Muscle layer of colon (tissue), 2 donors: Measurements from ENCODE around the gene CA14.

Experiments used
- H3K27ac ChIP-seq: one replicate; pipeline ENCODE4 v1.7.0; 2013; ENCODE audit warnings: low read depth, mild to moderate bottlenecking, low read length, moderate library complexity
- H3K27me3 ChIP-seq, 2 donors: one replicate each; pipeline ENCODE4 v1.7.0; 2013; ENCODE audit warnings: low read length in 2 of 2, mild to moderate bottlenecking in 2 of 2; ENCODE audit not compliant: insufficient read depth in 2 of 2, control insufficient read depth in 1 of 2
- H3K36me3 ChIP-seq: one replicate; pipeline ENCODE4 v1.7.0; 2013; ENCODE audit warnings: mild to moderate bottlenecking, low read length; ENCODE audit not compliant: insufficient read depth
- H3K4me1 ChIP-seq: one replicate; pipeline ENCODE4 v1.7.0; 2013; ENCODE audit warnings: mild to moderate bottlenecking, low read length; ENCODE audit not compliant: insufficient read depth
- H3K4me3 ChIP-seq, 2 donors: one replicate each; pipeline ENCODE4 v1.7.0; 2013; ENCODE audit warnings: low read length in 2 of 2, low read depth in 1 of 2, mild to moderate bottlenecking in 1 of 2, moderate library complexity in 1 of 2
- H3K9ac ChIP-seq: one replicate; pipeline ENCODE4 v1.7.0; 2013; ENCODE audit warnings: low read length
- H3K9me3 ChIP-seq: one replicate; pipeline ENCODE4 v1.7.0; 2013; ENCODE audit warnings: mild to moderate bottlenecking, low read length
- donor health status: abdominal sarcoma.
- donor health status: Adenocarcinoma of cecum.

CA14 gene

DNA sequence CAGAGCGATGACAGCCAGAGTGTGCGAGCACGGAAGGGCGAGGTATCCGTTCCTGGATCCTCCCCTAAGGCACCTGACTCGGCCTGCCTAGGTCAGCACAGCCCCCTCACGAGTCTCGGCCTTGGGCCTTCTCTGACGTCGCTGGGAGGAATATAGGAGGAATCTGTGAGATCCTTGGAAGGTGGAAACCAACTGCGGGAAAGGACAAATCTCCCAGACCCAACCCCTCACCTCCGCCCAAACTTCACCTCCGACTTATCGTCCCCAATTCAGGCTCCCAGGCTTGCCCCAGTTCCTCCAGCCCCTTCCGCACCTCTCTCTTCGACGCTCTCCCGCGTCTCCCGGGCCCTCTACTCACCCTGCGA lies 10.7 kb downstream of the CA14 start:
- Histone ChIP-seq H3K4me3 (peak overlapping the region; percentile 92 to 100), H3K9ac (peak overlapping the region; percentile 95), H3K9me3 (no peaks in the 10 kb centered on the region), H3K36me3 (peaks cover 30% of the 10 kb centered on the region), H3K27ac (peak overlapping the region; percentile 98), H3K27me3 (no peaks in the 10 kb centered on the region), H3K4me1 (peaks cover 34% of the 10 kb centered on the region)

DNA sequence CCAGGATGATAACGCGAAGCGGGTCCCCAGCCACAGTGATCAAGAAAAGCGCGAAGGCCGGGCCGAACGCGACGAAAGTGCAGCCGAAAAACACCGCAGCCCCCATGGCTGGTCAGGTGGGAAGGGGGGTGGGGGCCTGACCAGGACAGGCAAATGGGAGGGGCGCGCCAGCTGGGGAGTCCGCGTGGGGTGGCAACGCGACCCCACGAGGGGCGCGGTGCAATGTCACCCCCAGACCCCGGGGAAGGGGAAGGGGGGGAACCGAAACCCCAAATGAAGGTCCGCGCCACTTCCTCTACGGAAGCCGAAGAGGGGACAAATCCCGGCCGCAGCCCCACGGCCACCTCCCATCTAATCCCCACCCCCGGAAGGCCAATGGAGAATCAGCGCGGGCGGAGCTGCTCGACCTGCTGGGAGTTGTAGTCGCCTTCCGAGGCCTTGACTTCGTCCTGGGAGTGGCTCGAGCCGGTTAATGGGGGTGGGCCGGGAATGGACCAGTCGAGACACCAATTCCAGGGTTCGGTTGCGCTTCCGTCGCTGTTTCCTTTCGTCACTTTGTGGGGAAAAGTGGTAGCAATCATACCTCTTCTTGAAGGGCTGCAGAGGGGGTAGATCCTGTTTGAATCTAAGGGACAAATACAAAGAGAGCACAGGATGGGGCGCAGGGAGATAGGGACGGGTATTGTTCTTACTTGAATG lies 11.3 kb downstream of the CA14 start, which contains the start of gene APH1A:
TSS of gene APH1A (minus strand) at position 312 of the 699 bp plus-strand sequence. CDS start at position 106, 206 bp downstream.
- Histone ChIP-seq H3K4me3 (peak within 1 kb of the TSS; percentile 92 to 100), H3K27ac (peak within 1 kb of the TSS; percentile 98), H3K27me3 (no peaks in the 10 kb centered on the region), H3K4me1 (peaks cover 40% of the 10 kb centered on the region), H3K9ac (peak within 1 kb of the TSS; percentile 95), H3K36me3 (peaks cover 30% of the 10 kb centered on the region), H3K9me3 (no peaks in the 10 kb centered on the region)

DNA sequence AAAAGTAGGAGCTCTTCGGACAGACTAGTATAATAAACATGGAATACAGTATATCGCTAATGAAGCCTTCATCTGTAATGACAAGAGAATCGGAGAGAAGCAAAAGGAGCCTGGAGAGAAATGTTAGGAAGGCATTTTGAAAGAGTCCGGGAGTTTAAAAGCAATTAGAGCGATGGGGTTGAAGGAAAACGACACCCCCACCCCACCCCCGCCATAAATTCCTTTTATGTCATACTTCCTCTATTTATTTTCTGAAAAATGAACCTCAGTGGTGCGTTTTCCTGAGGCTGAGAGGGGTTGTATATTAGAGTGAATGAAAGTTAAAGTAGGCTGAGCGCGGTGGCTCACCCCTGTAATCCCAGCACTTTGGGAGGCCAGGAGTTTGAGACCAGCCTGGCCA lies 11.9 kb downstream of the CA14 start:
- peaks cover 42% of the 10 kb centered on the region for H3K4me1 ChIP-seq
- H3K9ac ChIP-seq, result peak overlapping the region; percentile 46

DNA sequence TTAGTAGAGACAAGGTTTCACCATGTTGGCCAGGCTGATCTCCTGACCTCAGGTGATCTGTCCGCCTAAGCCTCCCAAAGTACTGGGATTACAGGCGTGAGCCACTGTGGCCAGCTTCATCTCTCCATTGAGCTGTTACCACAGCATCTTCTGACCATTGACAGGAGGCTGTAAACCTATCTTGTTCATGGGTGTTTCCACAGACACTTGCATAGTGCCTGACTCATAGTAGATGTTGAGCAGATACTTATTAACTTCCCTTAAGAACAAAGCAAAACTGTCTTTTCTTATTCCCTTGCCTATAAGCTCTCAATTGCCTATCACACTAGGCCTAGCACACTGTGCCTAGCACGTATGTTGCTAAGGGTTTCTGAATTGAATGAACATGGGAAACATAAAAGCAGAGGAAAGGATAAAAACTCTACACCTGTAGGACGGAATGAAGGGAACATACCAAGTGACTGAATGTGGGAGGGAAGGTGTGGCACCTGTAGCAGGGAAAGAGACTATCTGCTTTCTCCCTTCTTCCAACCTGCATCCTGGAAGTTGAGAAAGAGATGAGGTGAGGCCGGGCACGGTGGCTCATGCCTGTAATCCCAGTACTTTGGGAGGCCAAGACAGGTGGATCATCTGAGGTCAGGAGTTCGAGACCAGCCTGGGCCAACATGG lies 13.9 kb downstream of the CA14 start:
- no peak overlapping the region for H3K4me3 ChIP-seq
- peaks cover 13% of the 10 kb centered on the region for H3K36me3 ChIP-seq
- H3K27me3 ChIP-seq, result no peaks in the 10 kb centered on the region
- no peak overlapping the region for H3K27ac ChIP-seq
- H3K9me3 ChIP-seq, result no peaks in the 10 kb centered on the region
- peaks cover 42% of the 10 kb centered on the region for H3K4me1 ChIP-seq
- no peak overlapping the region for H3K9ac ChIP-seq

More for the DNA sequence above, 11.9 kb downstream of the CA14 start:
- Histone ChIP-seq H3K27me3 (no peaks in the 10 kb centered on the region), H3K9me3 (no peaks in the 10 kb centered on the region), H3K4me3 (peak overlapping the region; percentile 28 to 92), H3K36me3 (peaks cover 30% of the 10 kb centered on the region), H3K27ac (peak overlapping the region; percentile 76)

DNA sequence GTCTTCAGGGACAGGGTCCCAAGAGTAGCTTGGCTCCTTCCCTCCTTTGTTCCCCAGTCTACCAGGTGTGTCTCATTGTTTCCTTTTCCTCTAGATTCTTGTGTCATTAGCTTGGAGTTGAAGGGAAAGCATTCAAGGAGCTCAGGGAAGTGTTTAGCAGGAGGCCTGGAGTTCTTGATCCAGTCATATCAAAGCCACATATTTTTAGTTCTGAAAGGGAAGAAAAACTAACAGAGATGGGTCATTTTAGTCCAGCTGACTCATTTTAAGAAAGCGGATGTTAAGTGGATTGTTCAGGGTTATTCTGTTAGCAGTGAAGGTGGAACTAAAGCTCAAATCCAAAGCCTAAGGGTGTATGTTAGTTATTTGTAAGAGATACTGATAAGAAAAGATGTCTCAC lies 15.7 kb downstream of the CA14 start:
- Histone ChIP-seq H3K27ac (peak overlapping the region; percentile 12), H3K4me3 (peak overlapping the region; percentile 17 to 44), H3K27me3 (no peaks in the 10 kb centered on the region), H3K9ac (peak overlapping the region; percentile 8), H3K9me3 (no peaks in the 10 kb centered on the region), H3K4me1 (peaks cover 27% of the 10 kb centered on the region), H3K36me3 (peaks cover 4% of the 10 kb centered on the region)

DNA sequence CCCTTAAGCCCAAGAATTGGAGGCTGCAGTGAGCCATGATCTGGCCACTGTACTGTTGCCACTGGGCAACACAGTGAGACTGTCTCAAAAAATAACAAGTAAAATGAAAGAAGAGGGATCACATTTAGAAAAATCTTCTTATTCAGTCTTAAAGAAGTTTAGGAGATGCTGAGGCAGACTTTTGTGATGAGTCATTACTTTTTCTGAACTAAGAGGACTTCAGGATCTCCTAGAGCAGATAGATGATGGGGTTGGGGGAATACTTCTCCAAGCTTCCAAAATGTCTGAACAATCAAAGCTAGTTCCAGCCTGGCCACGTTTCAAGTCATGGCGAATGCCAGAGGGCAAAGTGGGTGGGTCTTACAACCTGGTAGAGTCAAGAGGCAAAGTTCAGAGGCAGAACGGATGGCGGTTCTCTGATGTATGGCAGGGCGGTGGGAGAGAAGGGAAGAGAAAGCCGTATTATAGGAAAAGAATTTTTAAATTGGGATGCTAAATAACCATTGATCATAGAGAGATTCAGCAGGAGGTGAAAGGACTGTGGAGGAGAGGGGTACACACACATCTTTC lies 22.6 kb downstream of the CA14 start:
- Histone ChIP-seq H3K27me3 (no peaks in the 10 kb centered on the region), H3K4me1 (peaks cover 18% of the 10 kb centered on the region), H3K36me3 (peaks cover 12% of the 10 kb centered on the region), H3K9me3 (no peaks in the 10 kb centered on the region), H3K9ac (no peak overlapping the region), H3K4me3 (no peak overlapping the region), H3K27ac (peak overlapping the region; percentile 99)

DNA sequence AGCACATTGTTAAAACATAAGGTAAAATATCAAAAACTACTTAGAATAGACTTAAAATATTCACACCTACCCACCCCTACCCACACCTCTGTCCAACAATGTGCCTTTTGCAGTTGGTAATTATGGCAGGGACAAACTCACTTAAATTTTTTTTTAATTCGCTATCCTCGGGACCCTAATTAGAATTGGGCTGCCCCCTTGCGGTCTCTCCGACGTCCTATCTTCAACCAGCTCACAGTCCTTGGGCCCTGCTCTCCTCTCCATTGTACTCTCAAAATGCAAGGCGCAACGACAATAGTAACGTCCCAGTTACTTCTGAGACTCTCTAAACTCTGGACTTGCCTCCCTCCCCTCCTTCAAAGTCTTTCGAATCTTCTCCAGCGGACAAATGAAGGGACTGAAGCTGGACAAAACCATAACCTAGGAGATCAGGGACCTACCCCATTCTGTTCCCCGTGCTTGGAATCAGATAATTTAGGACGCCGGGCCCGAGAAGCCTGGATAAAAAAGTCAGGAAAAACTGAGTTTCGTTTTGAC lies 23.7 kb downstream of the CA14 start:
- Histone ChIP-seq H3K9me3 (no peaks in the 10 kb centered on the region), H3K4me3 (peak overlapping the region; percentile 59 to 86), H3K4me1 (peaks cover 18% of the 10 kb centered on the region), H3K9ac (peak overlapping the region; percentile 74), H3K27me3 (no peaks in the 10 kb centered on the region), H3K36me3 (peaks cover 14% of the 10 kb centered on the region), H3K27ac (peak overlapping the region; percentile 99)

DNA sequence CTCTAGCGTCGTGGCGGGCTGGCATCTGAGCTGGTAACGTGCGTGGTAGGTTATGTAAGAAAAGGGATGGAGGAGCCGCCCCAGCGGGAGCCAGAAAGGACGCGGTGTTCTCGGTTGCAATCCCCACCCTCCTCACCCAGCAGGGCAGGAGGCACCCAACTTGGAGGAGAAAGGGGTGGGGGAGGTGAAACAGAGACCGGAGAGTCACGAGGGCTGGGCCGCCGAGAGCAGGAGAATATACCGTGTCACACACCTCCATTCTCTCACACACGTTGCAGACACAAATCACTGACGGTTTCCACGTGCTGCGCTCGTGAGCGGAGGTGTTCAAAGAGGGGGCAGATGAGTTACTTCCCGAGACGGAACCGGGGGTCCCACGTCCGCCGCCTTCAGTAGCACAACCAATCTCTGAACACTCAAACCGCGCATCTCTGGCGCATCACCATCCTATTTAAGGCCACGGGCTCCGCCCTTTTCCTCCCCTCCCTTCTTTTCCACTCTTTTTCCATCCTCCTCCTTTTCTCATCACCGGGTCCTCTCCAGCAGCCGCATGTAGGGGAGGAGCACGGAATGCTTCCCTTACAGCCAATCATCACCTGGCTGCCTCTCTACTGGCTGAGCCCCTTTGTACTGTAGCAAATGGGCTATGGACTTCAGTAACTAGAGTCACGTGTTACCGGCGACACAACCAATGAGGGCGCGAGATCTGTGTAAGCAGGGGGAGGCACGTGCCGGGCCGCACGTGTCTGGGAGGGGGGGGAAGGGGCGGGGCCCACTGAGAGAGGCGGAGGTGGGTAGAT lies 24.4 kb downstream of the CA14 start, which contains the start of gene CIART:
TSS of gene CIART (plus strand) at position 797 of the 800 bp plus-strand sequence. CDS start 714 bp downstream, outside the sequence.
- H3K9me3 ChIP-seq, result no peaks in the 10 kb centered on the region
- H3K9ac ChIP-seq, result peak within 1 kb of the TSS; percentile 80
- H3K27me3 ChIP-seq, result no peaks in the 10 kb centered on the region
- peak within 1 kb of the TSS; percentile 71 to 86 for H3K4me3 ChIP-seq
- H3K27ac ChIP-seq, result peak within 1 kb of the TSS; percentile 99
- peaks cover 18% of the 10 kb centered on the region for H3K4me1 ChIP-seq
- peaks cover 16% of the 10 kb centered on the region for H3K36me3 ChIP-seq

DNA sequence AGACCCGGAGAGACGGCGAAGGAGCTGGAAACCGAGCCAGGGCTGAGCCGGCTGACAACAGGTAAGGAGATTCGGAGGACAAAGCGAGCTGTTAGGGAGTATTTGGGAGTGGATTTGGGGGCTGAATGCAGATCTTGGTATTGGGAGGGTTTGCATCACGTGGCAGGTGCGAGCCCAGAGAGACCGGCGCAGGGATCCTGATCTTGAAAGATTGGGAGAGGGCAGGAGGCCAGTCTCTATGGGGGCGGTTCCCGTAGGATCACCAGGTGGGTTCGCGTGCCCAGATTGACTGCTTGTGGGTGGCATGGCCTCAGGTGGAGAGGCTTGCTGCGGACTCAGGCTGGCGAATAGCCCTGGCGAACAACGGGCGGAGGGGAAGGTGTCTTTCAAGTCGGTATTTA lies 25.0 kb downstream of the CA14 start:
- peak overlapping the region; percentile 71 to 86 for H3K4me3 ChIP-seq
- peaks cover 16% of the 10 kb centered on the region for H3K36me3 ChIP-seq
- no peaks in the 10 kb centered on the region for H3K27me3 ChIP-seq
- H3K9ac ChIP-seq, result peak overlapping the region; percentile 80
- peak overlapping the region; percentile 92 for H3K27ac ChIP-seq
- H3K4me1 ChIP-seq, result peaks cover 18% of the 10 kb centered on the region
- H3K9me3 ChIP-seq, result no peaks in the 10 kb centered on the region

DNA sequence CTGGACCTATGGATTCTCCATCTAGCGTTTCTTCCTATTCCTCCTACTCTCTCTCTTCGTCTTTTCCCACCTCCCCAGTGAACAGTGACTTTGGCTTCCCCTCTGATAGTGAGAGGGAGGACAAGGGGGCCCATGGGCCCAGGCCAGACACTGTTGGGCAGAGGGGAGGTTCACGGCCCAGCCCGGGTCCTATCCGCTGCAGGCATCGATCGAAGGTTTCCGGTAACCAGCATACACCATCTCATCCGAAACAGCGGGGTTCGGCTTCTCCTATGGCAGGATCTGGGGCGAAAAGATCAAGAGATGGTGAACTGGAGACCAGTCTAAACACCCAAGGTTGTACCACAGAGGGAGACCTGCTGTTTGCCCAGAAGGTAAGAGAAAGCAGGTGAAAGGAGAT lies 25.7 kb downstream of the CA14 start:
- no peaks in the 10 kb centered on the region for H3K27me3 ChIP-seq
- peak overlapping the region; percentile 92 for H3K27ac ChIP-seq
- peaks cover 18% of the 10 kb centered on the region for H3K4me1 ChIP-seq
- H3K4me3 ChIP-seq, result peak overlapping the region; percentile 71 to 86
- H3K36me3 ChIP-seq, result peaks cover 16% of the 10 kb centered on the region
- H3K9me3 ChIP-seq, result no peaks in the 10 kb centered on the region
- peak overlapping the region; percentile 80 for H3K9ac ChIP-seq

DNA sequence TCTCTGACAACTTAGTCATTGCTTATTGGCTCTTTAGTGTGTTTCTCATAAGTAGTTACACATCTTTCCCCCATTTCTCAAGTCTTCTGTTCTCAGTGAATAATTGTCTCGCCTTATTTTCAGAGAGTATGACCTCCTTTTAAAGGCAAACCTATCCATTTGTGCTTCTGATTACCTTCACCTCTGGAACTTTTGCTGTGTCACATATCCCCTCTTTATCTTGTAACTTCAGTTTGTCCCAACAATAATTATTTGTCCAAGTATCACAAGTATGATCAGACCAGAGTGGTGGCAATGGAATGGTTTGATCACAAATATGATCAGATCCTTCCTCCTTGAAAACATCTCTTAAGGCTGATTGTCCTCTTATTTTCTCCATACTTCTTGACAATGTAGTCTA lies 30.8 kb downstream of the CA14 start:
- no peaks in the 10 kb centered on the region for H3K27me3 ChIP-seq
- no peak overlapping the region for H3K9ac ChIP-seq
- no peak overlapping the region for H3K4me3 ChIP-seq
- no peak overlapping the region for H3K27ac ChIP-seq
- peaks cover 9% of the 10 kb centered on the region for H3K4me1 ChIP-seq
- H3K36me3 ChIP-seq, result peaks cover 16% of the 10 kb centered on the region
- no peaks in the 10 kb centered on the region for H3K9me3 ChIP-seq
